HG03097 (cell line): ENCODE measurements around the gene TRIP6.
"Not testable (repeated sequence)": the region's sequence is repeated elsewhere in the genome, so short reads cannot be mapped to it uniquely, and the experiment has no call there.

Experiments used
- ATAC-seq: cut with Tn5 transposase; IDR thresholded peaks from one replicate; pipeline ENCODE4 v1.9.1; 2021; ENCODE audit not compliant: unreplicated experiment, low FRiP score

The TRIP6 gene

GRCh38 chr7:100902638-100903037, 35.5 kb downstream of the TRIP6 start:
- ATAC-seq, result no peak

DNA sequence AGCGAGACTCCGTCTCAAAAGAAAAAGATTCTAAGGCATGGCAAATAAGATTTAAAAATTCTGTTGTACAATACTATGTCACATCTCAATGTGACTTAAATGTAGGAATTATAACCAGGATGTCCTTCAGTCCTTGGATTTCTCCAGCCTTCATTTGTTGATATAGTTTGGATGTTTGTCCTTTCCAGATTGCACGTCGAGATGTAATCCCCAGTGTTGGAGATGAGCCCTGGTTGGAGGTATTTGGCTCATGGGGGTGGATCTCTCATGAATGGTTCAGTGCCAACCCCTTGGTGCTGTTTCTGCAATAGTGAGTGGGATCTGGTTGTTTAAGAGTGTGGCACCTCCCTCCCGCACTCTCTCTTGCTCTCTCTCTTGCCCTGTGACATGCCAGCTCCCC, 41.3 kb downstream of the TRIP6 start:
- no peak for ATAC-seq

DNA sequence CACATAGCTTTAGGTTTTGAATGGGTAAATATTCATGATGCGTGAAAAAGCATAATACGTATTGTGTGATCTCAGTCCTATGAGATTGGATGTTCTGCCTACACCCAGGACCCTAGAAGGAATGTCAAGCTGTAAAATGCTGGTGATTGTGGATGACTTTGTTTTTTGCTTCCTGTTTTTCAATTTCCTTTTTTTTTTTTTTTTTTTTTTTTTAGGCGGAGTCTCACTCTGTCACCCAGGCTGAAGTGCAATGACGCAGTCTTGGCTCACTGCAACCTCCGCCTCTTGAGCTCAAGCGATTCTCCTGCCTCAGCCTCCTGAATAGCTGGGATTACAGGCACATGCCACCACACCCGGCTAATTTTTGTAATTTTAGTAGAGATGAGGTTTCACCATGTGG, 43.3 kb downstream of the TRIP6 start:
- not testable (repeated sequence) for ATAC-seq

DNA sequence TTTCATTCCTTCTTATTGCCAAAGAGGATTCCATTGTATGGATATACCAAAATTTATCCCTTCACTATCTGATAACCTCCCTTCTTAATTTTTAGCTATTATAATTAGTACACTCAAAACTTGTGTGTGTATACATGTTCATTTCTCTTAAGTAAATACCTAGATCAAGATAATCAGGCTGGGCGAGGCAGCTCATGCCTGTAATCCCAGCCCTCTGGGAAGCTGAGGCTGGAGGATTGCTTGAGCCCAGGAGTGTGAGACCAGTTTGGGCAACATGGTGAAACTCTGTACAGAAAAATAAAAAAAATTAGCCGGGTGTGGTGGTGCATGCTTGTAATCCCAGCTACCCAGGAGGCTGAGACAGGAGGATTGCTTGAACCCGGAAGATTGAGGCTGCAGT, 44.3 kb downstream of the TRIP6 start:
- ATAC-seq, result no peak

- no peak for ATAC-seq
These were observed 47.2 kb downstream of the TRIP6 start for GRCh38 chr7:100914208-100914878.

- no peak for ATAC-seq
These were observed 47.8 kb downstream of the TRIP6 start for GRCh38 chr7:100914879-100915447.

GRCh38 chr7:100919335-100919734, 52.1 kb downstream of the TRIP6 start:
- ATAC-seq, result not testable (repeated sequence)

GRCh38 chr7:100919779-100920437, 52.7 kb downstream of the TRIP6 start:
- not testable (repeated sequence) for ATAC-seq

DNA sequence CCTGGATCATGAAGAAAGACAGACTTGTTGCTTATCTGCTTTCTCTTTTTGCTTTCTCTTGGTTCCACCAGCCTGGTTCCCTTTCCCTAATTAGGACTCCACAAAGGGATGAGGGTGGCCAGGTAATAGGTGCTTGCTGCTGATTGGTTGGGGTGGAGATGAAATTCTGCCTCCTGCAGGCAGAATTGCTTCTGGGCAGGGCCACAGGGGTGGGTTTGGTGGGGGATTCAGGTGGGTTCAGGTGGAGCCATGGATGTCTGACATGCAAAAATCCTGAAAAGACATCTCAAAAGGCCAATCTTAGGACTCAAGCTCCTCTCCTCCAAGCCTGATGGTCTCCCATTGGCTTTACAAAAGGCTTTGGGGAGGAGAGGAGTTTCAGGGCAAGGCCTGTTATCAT, 53.9 kb downstream of the TRIP6 start:
- ATAC-seq, result no peak
